Glutamatergic neuron (in vitro differentiated cells): Measurements from ENCODE around the gene BASP1. TPM values are rescaled to one million over a fixed set of nuclear protein-coding genes. Genes with fewer than 3 reads are reported as not detected.
"Not testable (repeated sequence)": the region's sequence is repeated elsewhere in the genome, so short reads cannot be mapped to it uniquely, and the experiment has no call there.

Source experiments
- DNase-seq: peaks from one replicate; pipeline ENCODE4 v3.0.0; 2022
- H3K27ac Mint-ChIP-seq: one replicate; pipeline ENCODE4 v1.8.0; 2020; ENCODE audit warnings: mild to moderate bottlenecking, mixed read lengths, inconsistent platforms; ENCODE audit not compliant: unreplicated experiment
- H3K27me3 Mint-ChIP-seq: one replicate; pipeline ENCODE4 v1.8.0; 2020; ENCODE audit warnings: mild to moderate bottlenecking, moderate library complexity, mixed read lengths, inconsistent platforms; ENCODE audit not compliant: unreplicated experiment
- H3K36me3 Mint-ChIP-seq: one replicate; pipeline ENCODE4 v1.8.0; 2020; ENCODE audit warnings: mild to moderate bottlenecking, mixed read lengths, inconsistent platforms; ENCODE audit not compliant: unreplicated experiment
- H3K4me1 Mint-ChIP-seq: one replicate; pipeline ENCODE4 v1.8.0; 2020; ENCODE audit warnings: mild to moderate bottlenecking, low read depth, mixed read lengths, inconsistent platforms; ENCODE audit not compliant: unreplicated experiment
- H3K4me3 Mint-ChIP-seq: one replicate; pipeline ENCODE4 v1.8.0; 2020; ENCODE audit warnings: mild to moderate bottlenecking, mixed read lengths, inconsistent platforms; ENCODE audit not compliant: unreplicated experiment
- H3K9me3 Mint-ChIP-seq: one replicate; pipeline ENCODE4 v1.8.0; 2020; ENCODE audit warnings: mild to moderate bottlenecking, moderate library complexity, mixed read lengths, inconsistent platforms; ENCODE audit not compliant: unreplicated experiment
- total RNA-seq: library from RNA; stranded (reverse); fragmentation: NEBNext Ultra II Directional; extraction: Animal tissue kit (Norgen Biotek cat#: 25700); gene quantifications from one replicate; pipeline ENCODE4 v1.2.1, GENCODE V29; 2021; ENCODE audit not compliant: unreplicated experiment
- TF ChIP-seq, protein P1 (sequence below): fragments of 200-600 bp; sonication (generic); IDR thresholded peaks from one replicate; pipeline ENCODE4 v1.5.0; 2021; ENCODE audit not compliant: partially characterized antibody, unreplicated experiment

The BASP1 gene
- total RNA-seq, 1 donor from 2014 or later, result 832 TPM

DNA sequence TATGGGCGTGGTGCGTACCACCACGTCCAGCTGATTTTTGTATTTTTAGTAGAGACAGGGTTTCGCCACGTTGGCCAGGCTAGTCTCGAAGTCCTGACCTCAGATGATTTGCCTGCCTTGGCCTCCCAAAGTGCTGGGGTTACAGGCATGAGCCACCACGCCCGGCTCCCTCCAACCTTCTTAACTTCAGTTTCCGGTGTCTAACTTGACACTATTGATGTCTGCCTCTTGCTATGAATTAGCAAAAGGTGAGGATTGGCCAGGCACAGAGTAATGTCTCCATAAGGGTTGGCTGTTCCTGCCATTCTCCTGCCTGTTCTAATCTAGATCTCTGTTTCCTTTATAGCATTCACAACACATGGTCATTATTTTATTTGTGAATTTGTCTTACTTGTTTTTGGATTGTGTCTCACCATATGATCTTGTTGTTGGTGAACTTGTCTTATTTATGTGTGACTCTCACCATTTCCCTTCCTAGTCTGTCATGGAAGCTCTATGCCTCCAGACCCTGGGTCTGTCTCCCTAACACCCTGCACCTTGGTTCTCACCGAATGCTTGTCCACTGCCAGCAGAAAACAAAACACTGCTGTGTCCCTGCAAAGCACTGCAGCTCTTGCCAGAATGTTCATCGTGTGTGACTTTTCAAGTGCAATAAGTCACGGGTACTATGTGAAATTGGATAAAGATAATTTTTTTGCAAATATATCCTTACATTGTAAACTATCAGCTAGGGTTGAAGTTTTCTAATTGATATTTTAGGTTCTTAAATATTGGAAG is 26.0 kb downstream of the BASP1 start:
- Mint-ChIP-seq H3K27me3 (peaks cover 17% of the 10 kb centered on the region), H3K4me3 (peak overlapping the region; percentile 71), H3K27ac (peak overlapping the region; percentile 19), H3K36me3 (no peaks in the 10 kb centered on the region), H3K9me3 (peaks cover 21% of the 10 kb centered on the region), H3K4me1 (peaks cover 66% of the 10 kb centered on the region)
- TF ChIP-seq, protein P1, sequence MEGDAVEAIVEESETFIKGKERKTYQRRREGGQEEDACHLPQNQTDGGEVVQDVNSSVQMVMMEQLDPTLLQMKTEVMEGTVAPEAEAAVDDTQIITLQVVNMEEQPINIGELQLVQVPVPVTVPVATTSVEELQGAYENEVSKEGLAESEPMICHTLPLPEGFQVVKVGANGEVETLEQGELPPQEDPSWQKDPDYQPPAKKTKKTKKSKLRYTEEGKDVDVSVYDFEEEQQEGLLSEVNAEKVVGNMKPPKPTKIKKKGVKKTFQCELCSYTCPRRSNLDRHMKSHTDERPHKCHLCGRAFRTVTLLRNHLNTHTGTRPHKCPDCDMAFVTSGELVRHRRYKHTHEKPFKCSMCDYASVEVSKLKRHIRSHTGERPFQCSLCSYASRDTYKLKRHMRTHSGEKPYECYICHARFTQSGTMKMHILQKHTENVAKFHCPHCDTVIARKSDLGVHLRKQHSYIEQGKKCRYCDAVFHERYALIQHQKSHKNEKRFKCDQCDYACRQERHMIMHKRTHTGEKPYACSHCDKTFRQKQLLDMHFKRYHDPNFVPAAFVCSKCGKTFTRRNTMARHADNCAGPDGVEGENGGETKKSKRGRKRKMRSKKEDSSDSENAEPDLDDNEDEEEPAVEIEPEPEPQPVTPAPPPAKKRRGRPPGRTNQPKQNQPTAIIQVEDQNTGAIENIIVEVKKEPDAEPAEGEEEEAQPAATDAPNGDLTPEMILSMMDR, result no peak
- DNase-seq, result no peak

DNA sequence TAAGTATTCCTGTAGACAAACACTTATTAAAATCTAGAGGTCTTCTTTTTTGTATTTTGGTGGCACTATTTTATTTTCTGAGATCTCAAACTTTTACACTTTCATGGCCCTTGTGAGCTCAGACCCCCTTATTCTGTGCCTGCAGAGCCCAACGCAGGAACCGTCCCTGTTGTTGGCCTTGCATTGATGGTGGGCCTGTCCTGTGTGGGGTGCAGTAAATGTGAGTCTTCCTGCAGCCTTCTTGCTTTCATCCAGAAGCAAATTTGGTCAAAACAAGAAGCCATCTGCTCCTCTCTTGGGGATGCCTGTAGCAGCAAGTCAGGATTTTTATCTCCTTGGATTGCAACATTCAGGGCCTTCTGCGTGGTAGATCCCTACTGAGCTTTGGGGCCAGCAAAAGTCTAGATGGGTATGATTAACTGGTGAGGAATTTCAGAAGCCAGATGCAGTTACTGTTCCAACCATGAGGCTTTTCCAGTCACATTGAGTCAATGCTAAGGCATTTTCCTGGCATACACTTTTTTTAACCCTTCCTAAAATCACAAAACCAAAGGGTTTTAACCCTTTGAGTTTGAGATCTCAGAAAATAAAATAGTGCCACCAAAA is 31.7 kb downstream of the BASP1 start:
- peak overlapping the region; percentile 26 for H3K4me3 Mint-ChIP-seq
- H3K4me1 Mint-ChIP-seq, result peaks cover 60% of the 10 kb centered on the region
- H3K9me3 Mint-ChIP-seq, result peaks cover 12% of the 10 kb centered on the region
- TF ChIP-seq, protein P1, result no peak
- DNase-seq, result no peak
- H3K27me3 Mint-ChIP-seq, result peaks cover 19% of the 10 kb centered on the region
- H3K27ac Mint-ChIP-seq, result peak overlapping the region; percentile 5
- H3K36me3 Mint-ChIP-seq, result no peaks in the 10 kb centered on the region

DNA sequence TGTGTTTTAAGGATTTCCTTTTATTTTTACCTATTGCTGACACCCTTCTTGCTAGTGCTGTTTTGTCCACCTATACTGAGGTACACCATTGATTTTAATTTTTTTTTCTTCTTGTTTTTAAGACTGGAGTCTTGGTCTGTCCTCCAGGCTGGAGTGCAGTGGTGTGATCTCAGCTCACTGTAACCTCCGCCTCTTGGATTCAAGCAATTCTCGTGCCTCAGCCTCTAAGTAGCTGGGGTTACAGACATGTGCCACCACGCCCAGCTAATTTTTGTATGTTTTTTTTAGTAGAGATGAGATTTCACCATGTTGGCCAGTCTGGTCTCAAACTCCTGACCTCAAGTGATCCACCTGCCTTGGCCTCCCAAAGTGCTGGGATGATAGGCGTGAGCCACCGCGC is 32.4 kb downstream of the BASP1 start:
- Mint-ChIP-seq H3K4me1 (peaks cover 63% of the 10 kb centered on the region), H3K27ac (peak overlapping the region; percentile 18)
- not testable (repeated sequence) for DNase-seq

DNA sequence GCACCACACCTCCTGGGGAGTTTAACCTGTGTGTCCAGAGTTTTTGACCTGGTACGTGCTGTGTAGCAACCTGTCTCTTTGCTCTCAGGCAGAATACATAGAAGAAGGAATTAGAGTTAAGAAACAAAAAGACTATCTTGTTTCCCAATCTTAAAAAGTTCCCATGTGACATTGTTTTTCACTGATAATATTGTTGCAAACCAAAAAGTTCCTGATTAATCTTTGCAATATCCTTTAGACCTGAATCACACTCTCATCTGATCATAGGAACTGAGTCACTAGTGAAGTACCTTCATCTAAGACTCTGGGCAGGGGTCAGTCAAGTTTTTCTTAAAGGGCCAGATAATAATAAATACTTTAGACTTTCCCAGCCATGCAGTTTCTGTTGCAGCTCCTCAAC is 35.1 kb downstream of the BASP1 start:
- H3K9me3 Mint-ChIP-seq, result peaks cover 14% of the 10 kb centered on the region

More for the DNA sequence above, 32.4 kb downstream of the BASP1 start:
- Mint-ChIP-seq H3K9me3 (peaks cover 12% of the 10 kb centered on the region), H3K27me3 (peaks cover 17% of the 10 kb centered on the region), H3K4me3 (peak overlapping the region; percentile 55)
- not testable (repeated sequence) for H3K36me3 Mint-ChIP-seq

DNA sequence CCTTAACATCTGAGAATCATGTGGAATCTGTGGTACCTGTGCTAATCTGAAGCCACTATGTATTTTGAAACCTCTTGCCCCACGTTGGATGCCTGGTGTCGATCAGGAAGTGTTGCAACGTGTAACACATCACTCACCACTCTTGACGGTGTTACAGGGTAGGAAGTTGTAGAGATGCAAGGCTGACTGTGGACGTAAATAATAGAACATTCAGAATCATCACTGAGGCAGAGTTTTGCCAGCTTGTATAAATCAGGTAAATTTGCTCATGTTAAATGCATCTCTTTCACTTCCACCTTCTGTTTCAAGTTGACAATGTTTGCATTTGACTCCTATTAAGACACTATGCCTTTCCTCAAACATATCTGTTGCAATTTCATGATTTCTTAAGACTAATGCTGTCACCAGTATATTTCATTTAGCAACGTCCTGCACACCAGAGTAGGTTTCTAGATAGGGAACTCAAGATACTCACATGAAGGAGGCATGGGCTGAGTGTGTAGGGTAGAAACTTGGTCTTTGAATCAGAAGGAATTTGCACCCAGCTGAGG is 38.1 kb downstream of the BASP1 start:
- no peak overlapping the region for H3K27ac Mint-ChIP-seq
- H3K36me3 Mint-ChIP-seq, result peaks cover 12% of the 10 kb centered on the region
- TF ChIP-seq, protein P1, result no peak
- H3K9me3 Mint-ChIP-seq, result peaks cover 22% of the 10 kb centered on the region
- peaks cover 22% of the 10 kb centered on the region for H3K27me3 Mint-ChIP-seq
- H3K4me1 Mint-ChIP-seq, result peaks cover 75% of the 10 kb centered on the region
- no peak overlapping the region for H3K4me3 Mint-ChIP-seq
- no peak for DNase-seq

More for the DNA sequence above, 35.1 kb downstream of the BASP1 start:
- Mint-ChIP-seq H3K27me3 (peaks cover 16% of the 10 kb centered on the region), H3K4me3 (peak overlapping the region; percentile 18), H3K36me3 (no peaks in the 10 kb centered on the region), H3K27ac (no peak overlapping the region), H3K4me1 (peaks cover 72% of the 10 kb centered on the region)
- no peak for DNase-seq
- TF ChIP-seq, protein P1, result no peak
